ENCODE results near the gene BICDL2. TPM values are rescaled to one million over a fixed set of nuclear protein-coding genes. Genes with fewer than 3 reads are reported as not detected.

Gene BICDL2
- total RNA-seq, 3 donors from 2014 or later, result 31.5 to 50.1 TPM; not detected in 1

- Histone ChIP-seq H3K27ac (no peak overlapping the region), H3K4me3 (no peak overlapping the region), H3K4me1 (peaks cover 6 to 9% of the 10 kb centered on the region in 2 donors), H3K36me3 (no peaks in the 10 kb centered on the region), H3K27me3 (peaks cover 3 to 26% of the 10 kb centered on the region in 2 donors), H3K9me3 (no peaks in the 10 kb centered on the region)
- DNase-seq (ENCODE audit: low spot score in 2 of 2), result no peak
- intact Hi-C loops (cut with DNase I; ENCODE audit: low total_unique reads), result no loop called here
- TF ChIP-seq CTCF (IDR thresholded peaks at IDR 0.05), result no peak
- TF ChIP-seq POLR2AphosphoS5 (IDR thresholded peaks at IDR 0.05), result no peak
- no peak for TF ChIP-seq POLR2A (IDR thresholded peaks at IDR 0.05)
Measured at GRCh38 chr16:3017344-3017743, 19.4 kb downstream of the BICDL2 start.

- no peaks in the 10 kb centered on the region for H3K9me3 ChIP-seq
- no peak overlapping the region for H3K27ac ChIP-seq
- DNase-seq (ENCODE audit: low spot score in 2 of 2), result no peak
- H3K4me1 ChIP-seq, result no peaks in the 10 kb centered on the region
- no peak overlapping the region for H3K4me3 ChIP-seq
- H3K27me3 ChIP-seq, result peaks cover 3 to 36% of the 10 kb centered on the region in 2 donors
- H3K36me3 ChIP-seq, result no peaks in the 10 kb centered on the region
- intact Hi-C loops (cut with DNase I; ENCODE audit: low total_unique reads), result no loop called here
- TF ChIP-seq POLR2AphosphoS5 (IDR thresholded peaks at IDR 0.05), result no peak
- TF ChIP-seq POLR2A (IDR thresholded peaks at IDR 0.05), result no peak
- TF ChIP-seq CTCF (IDR thresholded peaks at IDR 0.05), result no peak
Measured at GRCh38 chr16:3015865-3016521, 20.8 kb downstream of the BICDL2 start.

- H3K4me1 ChIP-seq, result no peaks in the 10 kb centered on the region
- H3K27ac ChIP-seq, result no peak overlapping the region
- no peaks in the 10 kb centered on the region for H3K36me3 ChIP-seq
- no peaks in the 10 kb centered on the region for H3K9me3 ChIP-seq
- no peak overlapping the region for H3K4me3 ChIP-seq
- intact Hi-C loops (cut with DNase I; ENCODE audit: low total_unique reads), result no loop called here
- H3K27me3 ChIP-seq, result peaks cover 3 to 40% of the 10 kb centered on the region in 2 donors
- no peak for DNase-seq (ENCODE audit: low spot score in 2 of 2)
- TF ChIP-seq POLR2A (IDR thresholded peaks at IDR 0.05) (no peak), CTCF (IDR thresholded peaks at IDR 0.05) (no peak), POLR2AphosphoS5 (IDR thresholded peaks at IDR 0.05) (no peak)
Measured at GRCh38 chr16:3014971-3015370, 21.8 kb downstream of the BICDL2 start.

GRCh38 chr16:3013998-3014690 lies 22.6 kb downstream of the BICDL2 start:
- Histone ChIP-seq H3K4me3 (no peak overlapping the region), H3K9me3 (no peaks in the 10 kb centered on the region), H3K4me1 (no peaks in the 10 kb centered on the region), H3K27ac (no peak overlapping the region), H3K36me3 (no peaks in the 10 kb centered on the region), H3K27me3 (peaks cover 3 to 40% of the 10 kb centered on the region in 2 donors)
- DNase-seq (ENCODE audit: low spot score in 2 of 2), result no peak
- intact Hi-C loops (cut with DNase I; ENCODE audit: low total_unique reads), result no loop called here
- TF ChIP-seq POLR2A (IDR thresholded peaks at IDR 0.05) (no peak), POLR2AphosphoS5 (IDR thresholded peaks at IDR 0.05) (no peak), CTCF (IDR thresholded peaks at IDR 0.05) (no peak)

- Histone ChIP-seq H3K9me3 (no peaks in the 10 kb centered on the region), H3K36me3 (no peaks in the 10 kb centered on the region), H3K27me3 (peaks cover 3 to 40% of the 10 kb centered on the region in 2 donors), H3K27ac (no peak overlapping the region), H3K4me1 (no peaks in the 10 kb centered on the region), H3K4me3 (no peak overlapping the region)
- intact Hi-C loops (cut with DNase I; ENCODE audit: low total_unique reads), result no loop called here
- TF ChIP-seq POLR2AphosphoS5 (IDR thresholded peaks at IDR 0.05) (no peak), POLR2A (IDR thresholded peaks at IDR 0.05) (no peak), CTCF (IDR thresholded peaks at IDR 0.05) (no peak)
- DNase-seq (ENCODE audit: low spot score in 2 of 2), result no peak
Measured at GRCh38 chr16:3013491-3013951, 23.2 kb downstream of the BICDL2 start.

All from breast epithelium (tissue), 4 donors.